Omental fat pad (tissue), 4 donors: ENCODE data around the gene NTSR1. TPM values are rescaled to one million over a fixed set of nuclear protein-coding genes. Genes with fewer than 3 reads are reported as not detected.

ENCODE experiments used
- ATAC-seq: fragments of 150-250 bp; one replicate; pipeline ENCODE4 v1.9.1; 2016; ENCODE audit warnings: mild to moderate bottlenecking, moderate library complexity; ENCODE audit not compliant: low FRiP score
- DNase-seq: peaks from one replicate; pipeline ENCODE4 v3.0.0-alpha.2; 2019; ENCODE audit warnings: low spot score
- total RNA-seq, 4 donors: library from RNA; depleted of rRNA; stranded (reverse); fragments of >200 nt; gene quantifications; one replicate each; pipeline ENCODE4 v1.1.0, GENCODE V29; 2016
- TF ChIP-seq, protein P1 (sequence below), 3 donors: fragments of 450-650 bp; IDR thresholded peaks; one replicate each; pipeline ENCODE4 v1.5.1; 2016 to 2017; ENCODE audit warnings: antibody characterized with exemption in 3 of 3, mild to moderate bottlenecking in 3 of 3, moderate library complexity in 2 of 3

Gene NTSR1
- total RNA-seq, 4 donors from 2014 or later = 0.24 to 0.25 TPM; not detected in 2

DNA sequence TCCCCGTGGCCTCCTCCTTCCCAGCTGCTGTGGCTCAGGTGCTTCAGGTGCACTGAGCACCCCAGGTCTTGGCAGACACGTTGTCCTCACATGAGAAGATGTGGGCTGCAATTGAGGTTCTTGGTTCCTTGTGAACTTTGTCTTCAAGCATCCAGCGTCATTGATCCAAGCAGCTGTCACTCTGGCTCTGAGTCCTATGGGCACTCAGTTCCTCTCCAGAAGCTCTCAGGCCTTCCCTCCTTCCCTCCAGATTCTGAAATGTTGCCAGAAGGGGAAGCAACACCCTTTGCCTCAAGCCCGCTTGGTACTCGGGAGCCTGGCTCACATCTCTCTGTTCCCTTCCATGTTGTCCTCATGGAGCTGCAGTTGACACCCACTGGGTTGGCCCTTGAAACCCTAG is 79.2 kb downstream of the NTSR1 start:
- ATAC-seq = no peak
- TF ChIP-seq, protein P1, sequence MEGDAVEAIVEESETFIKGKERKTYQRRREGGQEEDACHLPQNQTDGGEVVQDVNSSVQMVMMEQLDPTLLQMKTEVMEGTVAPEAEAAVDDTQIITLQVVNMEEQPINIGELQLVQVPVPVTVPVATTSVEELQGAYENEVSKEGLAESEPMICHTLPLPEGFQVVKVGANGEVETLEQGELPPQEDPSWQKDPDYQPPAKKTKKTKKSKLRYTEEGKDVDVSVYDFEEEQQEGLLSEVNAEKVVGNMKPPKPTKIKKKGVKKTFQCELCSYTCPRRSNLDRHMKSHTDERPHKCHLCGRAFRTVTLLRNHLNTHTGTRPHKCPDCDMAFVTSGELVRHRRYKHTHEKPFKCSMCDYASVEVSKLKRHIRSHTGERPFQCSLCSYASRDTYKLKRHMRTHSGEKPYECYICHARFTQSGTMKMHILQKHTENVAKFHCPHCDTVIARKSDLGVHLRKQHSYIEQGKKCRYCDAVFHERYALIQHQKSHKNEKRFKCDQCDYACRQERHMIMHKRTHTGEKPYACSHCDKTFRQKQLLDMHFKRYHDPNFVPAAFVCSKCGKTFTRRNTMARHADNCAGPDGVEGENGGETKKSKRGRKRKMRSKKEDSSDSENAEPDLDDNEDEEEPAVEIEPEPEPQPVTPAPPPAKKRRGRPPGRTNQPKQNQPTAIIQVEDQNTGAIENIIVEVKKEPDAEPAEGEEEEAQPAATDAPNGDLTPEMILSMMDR (IDR thresholded peaks at IDR 0.05) = no peak
- DNase-seq = no peak

DNA sequence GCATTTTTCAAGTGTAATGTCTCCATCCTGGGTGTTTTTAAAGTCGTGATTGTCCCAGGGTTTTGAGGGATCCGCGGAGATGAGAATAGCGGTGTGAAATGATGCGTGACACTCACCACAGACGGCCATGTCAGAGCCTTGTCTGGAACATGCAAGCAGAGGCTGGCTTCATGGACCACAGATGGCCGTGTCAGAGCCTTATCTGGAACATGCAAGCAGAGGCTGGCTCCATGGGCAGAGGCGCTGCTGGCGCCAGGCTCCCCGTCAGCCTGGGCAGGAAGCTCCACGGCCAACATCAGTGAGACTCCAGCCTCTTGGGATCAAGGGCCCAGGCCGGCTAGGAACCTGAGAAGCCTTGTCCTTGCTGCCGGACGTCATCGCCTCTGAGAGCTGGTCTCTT is 80.0 kb downstream of the NTSR1 start:
- no peak for DNase-seq
- TF ChIP-seq, protein P1 (IDR thresholded peaks at IDR 0.05) = no peak
- ATAC-seq = no peak

DNA sequence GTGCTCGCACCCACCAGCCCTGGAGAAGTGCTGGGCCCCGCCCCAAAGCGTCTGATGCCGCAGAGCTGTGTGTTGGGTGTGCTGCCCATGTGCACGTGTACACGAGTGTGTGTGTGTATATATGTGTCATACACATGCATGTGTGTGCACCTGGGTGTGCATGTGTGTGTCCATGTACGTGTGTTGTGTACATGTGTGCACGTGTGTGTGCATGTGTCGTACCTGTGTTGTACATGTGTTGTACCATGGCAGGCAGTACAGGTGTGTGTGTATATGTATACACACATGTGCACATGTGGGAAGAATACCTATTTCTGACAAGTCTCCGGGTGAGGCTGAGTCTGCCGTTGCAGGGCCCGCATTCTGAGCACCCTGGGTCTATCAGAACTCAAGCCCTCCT is 81.4 kb downstream of the NTSR1 start:
- ATAC-seq = no peak
- no peak for DNase-seq
- TF ChIP-seq, protein P1 (IDR thresholded peaks at IDR 0.05) = no peak

DNA sequence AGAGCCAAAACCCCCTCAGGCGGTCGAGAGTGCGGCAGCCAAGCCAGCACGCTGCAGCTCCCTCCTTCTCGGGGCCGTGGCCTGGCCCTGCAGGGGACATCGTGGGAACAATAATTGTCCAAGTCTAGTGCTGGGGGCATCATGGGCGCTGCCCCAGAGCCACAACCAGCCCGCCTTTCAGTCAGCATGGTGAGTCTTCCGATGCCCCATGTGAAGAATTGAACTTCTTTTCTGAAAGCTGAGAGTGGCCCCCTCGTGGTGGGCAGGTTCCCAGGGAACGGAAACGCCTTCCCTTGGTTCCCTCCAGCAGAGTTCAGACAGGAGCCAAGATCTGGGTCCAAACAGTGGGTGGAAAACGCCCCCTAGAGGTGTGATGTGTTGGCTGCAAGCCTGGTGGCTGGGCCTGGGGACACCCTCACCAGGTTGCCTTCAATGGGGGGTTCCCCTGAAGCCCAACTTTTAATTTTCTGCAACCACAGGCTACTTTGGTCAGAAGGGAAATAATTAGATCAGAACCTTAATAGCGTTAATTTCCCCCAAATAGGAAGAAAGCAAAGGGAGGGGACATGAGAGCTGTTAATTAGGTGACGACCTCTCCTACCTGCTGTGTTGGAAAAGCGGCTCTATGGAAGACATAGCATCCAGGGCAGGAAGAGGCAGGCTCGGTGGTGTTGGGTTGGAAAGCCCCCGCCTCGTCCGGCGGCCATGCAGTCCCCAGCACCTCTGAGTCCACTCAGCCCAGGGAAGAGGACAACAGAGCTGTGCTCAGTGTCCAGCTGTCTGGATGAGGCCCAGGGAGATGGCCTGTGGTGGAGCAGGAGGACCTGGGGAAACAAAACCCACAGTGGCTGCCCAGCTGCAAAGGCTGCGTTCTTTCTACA is 82.9 kb downstream of the NTSR1 start:
- TF ChIP-seq, protein P1 (IDR thresholded peaks at IDR 0.05) = peak in 2 of 3 donors; percentile 66 to 70
- DNase-seq (peak; percentile 54), ATAC-seq (peak; percentile 34)

DNA sequence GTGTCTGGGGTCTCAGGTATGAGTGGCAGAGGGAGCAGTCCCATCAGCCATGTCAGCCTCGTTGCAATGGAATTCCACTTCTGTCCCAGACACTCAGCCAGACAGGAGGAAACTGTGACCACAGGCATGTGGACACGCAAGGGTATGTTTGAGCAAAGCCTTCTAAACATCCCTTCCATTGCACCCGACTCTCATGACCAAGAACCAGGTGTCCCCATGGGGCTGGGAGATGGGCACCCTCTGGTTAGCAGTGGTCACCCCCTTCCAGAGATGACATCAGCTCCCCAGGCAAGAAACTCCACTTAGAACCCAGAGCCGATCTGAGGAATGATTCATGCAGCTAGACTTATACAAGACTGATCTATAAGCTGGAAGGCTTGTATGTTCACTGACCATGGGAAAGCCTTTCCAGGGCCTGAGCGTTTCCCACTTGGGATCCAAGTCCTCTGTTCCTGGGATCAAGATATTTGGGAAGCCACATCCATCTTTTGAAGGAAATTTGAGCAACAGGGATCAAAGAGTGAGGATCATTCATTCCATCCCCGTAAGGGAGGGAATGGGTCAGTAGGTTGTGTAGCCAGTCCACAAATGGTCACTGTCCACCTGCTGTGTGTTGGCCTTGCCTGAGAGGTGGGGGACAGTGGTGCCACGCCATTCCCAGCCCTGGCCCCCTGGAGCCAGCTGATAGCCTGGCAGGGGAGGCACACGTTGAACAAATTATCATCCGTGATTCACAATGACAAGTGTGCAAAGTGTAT is 83.7 kb downstream of the NTSR1 start:
- ATAC-seq (no peak), DNase-seq (no peak)

DNA sequence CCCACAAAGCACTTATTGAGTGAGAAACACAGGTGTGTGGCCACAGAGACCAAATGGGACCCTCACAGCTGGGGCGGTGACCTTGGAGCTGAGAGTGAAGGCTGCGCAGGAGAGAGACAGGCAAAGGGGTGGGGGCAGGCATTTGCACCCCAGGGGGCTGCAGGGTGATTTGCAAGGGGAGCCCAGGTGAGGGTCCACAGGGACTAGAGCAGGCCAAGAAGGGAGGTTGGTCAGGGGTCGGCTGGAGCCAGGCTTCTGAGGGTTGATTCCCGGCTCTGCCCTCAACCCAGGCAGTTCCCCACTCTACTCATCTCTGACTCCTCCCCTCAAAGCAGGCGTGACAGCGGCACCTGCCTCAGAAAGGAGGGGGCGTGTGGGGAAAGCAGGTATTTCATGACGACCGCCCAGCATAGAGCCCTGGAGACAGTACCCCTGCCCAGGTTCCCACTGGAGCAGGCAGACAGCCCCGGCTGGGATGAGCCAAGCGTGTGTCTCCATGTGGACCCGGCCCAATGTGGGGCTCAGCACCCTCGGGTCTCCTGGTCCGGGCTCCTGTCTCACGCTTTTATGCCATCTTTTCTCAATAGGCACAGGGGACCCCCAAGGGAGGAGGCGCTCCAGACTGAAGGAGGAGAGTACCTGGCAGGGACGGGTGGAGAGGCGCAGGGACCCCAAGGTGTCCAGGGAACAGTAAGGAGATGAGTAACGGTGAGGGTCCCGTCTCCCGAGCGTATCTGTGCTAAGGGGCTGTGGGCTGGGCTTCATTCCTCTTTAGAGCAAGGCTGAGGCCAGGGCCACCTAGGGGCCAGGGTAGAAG is 84.5 kb downstream of the NTSR1 start:
- ATAC-seq (no peak), DNase-seq (no peak)
- TF ChIP-seq, protein P1 (IDR thresholded peaks at IDR 0.05) = no peak

More for the DNA sequence above, 83.7 kb downstream of the NTSR1 start:
- TF ChIP-seq, protein P1 (IDR thresholded peaks at IDR 0.05) = no peak
